Measurements from ENCODE around the gene HNRNPU. TPM values are rescaled to one million over a fixed set of nuclear protein-coding genes. Genes with fewer than 3 reads are reported as not detected.

Gene HNRNPU
- total RNA-seq, 5 donors from 2014 or later (not counting 1 experiment from before 2014, with no cell fraction given), result 302 to 498 (median 321) TPM

DNA sequence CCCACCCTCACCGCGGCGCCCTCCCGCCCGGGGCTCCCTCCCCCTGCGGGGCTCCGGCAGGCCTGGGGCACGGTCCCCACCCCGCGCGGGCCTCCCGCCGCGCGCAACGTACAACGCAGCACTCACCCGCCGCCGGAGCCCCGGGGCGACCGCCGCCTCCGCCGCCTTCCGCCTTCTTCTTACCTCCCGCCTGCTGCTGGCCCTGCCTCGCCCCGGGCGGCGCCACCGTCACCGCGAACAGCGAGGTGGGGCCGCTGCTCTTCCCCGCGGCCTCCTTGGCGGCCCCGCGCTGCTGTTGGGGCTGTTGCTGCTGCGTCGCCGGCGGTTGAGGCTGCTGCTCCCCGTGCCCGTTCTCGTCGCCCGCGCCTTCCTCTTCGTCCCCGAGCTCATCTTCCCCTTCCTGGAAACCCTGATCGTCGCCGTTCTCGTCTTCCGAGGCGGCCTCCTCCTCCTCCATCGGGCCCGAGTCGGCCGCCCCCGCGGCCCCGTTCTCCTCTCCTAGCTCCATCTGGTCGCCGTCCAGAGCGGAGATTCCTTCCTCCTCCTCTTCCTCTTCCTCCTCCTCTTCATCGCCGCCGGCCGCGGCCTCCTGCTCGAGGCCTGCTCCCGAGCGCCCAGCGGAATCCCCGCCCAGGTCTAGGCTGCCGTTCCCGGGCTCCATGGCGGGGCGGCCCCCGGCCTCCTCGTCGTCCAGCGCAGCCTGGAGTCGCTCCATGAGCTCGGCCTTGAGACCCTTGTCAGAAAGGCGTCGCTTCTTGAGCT, 671 bp downstream of the HNRNPU start:
- Histone ChIP-seq H3K4me3 (ENCODE audit: control insufficient read depth in 1 of 2, extremely low read depth in 1 of 2, low read length in 1 of 2) (peak overlapping the region; percentile 94 to 99), H3K4me1 (ENCODE audit: control insufficient read depth in 1 of 2, extremely low read depth in 1 of 2, insufficient read depth in 2 of 2, low read length in 2 of 2) (peaks cover 28 to 31% of the 10 kb centered on the region in 2 experiments), H3K9me3 (no peaks in the 10 kb centered on the region), H3K27ac (ENCODE audit: low read length) (peak overlapping the region; percentile 100), H3K27me3 (replicated peaks in 1 of 2; ENCODE audit: control insufficient read depth in 2 of 2, extremely low read depth in 1 of 2, insufficient read depth in 2 of 2, low read length in 1 of 2) (no peaks in the 10 kb centered on the region), H3K36me3 (ENCODE audit: control insufficient read depth in 2 of 2, extremely low read depth in 1 of 2, insufficient read depth in 1 of 2, low read length in 1 of 2) (peaks cover 4 to 25% of the 10 kb centered on the region in 2 donors)
- no peaks in the 10 kb centered on the region for H3K9me3 Mint-ChIP-seq
- DNase-seq (peak in 2 of 35 experiments; percentile 34 to 40), ATAC-seq (replicated peaks in 1 of 4) (peak in 3 of 4 experiments; percentile 0 to 2 (median 2))
- H3K36me3 Mint-ChIP-seq, result peaks cover 31% of the 10 kb centered on the region
- peak overlapping the region; percentile 91 to 92 (median 91) for H3K4me3 Mint-ChIP-seq
- CTCF ChIA-PET, result interaction anchor here (0.7 to 3.6 kb wide), 9 partner anchors 11 to 1606 kb away, joined by 3 to 19 read pairs (median 3); partner anchors contain the start of gene COX20 (in 1 of the 2)
- WGBS (ENCODE audit: insufficient coverage), result under 1% methylated on average over 88 of the region's 92 CpGs
- peak overlapping the region; percentile 93 to 95 for H3K27ac Mint-ChIP-seq
- POLR2A ChIA-PET, result interaction anchor here (0.5 to 6.3 kb wide), 10 partner anchors 8 to 293 kb away, joined by 3 to 109 read pairs (median 9); partner anchors contain the start of gene COX20 (in 2 of the 2)
- H3K4me1 Mint-ChIP-seq, result peaks cover 51 to 58% (median 55%) of the 10 kb centered on the region in 3 donors
- H3K27me3 Mint-ChIP-seq, result no peaks in the 10 kb centered on the region

DNA sequence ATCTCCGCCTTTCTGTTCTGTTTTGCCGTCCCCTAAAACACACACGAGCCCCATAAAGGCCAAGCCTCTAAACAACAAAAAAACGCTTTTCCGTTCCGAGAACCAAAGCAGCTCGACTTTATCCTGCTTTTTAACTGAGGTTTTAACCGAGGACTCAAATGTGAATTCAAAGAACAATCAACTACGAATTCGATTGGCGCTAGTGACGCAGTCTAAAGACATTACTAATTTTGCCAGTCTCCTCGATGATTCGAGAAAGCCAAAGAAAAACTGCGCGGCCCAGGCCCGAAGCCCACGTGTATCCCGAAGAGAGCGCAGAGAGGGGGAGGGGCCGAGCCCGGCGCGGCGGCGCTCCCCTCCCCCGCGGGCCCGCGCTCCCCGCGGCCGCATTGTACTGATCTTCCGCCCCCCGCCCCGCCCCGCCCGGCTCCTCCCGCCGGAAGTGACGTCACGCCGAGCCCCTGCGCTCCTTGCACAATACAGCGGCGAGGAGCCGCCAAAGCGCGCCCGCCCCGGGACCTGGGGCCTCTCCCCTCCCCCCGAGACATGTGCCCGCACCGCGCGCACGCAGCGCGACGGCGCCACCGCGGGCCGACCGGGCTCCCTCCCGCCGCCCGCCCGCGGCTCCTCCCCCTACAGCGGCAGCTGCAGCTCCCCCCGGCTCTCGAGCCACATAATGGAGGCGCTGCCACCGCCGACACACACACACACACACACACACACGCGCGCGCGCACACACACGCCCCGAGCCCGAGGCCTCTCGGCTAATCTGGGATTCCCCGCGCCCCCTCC, 1.4 kb downstream of the HNRNPU start:
- Histone ChIP-seq H3K27ac (ENCODE audit: low read length) (peak overlapping the region; percentile 100), H3K36me3 (ENCODE audit: control insufficient read depth in 2 of 2, extremely low read depth in 1 of 2, insufficient read depth in 1 of 2, low read length in 1 of 2) (peaks cover 4 to 32% of the 10 kb centered on the region in 2 donors), H3K4me1 (ENCODE audit: control insufficient read depth in 1 of 2, extremely low read depth in 1 of 2, insufficient read depth in 2 of 2, low read length in 2 of 2) (peaks cover 30 to 37% of the 10 kb centered on the region in 2 experiments), H3K27me3 (replicated peaks in 1 of 2; ENCODE audit: control insufficient read depth in 2 of 2, extremely low read depth in 1 of 2, insufficient read depth in 2 of 2, low read length in 1 of 2) (no peaks in the 10 kb centered on the region), H3K4me3 (ENCODE audit: control insufficient read depth in 1 of 2, extremely low read depth in 1 of 2, low read length in 1 of 2) (peak overlapping the region; percentile 74 to 99), H3K9me3 (no peaks in the 10 kb centered on the region)
- peak overlapping the region; percentile 91 to 94 (median 91) for H3K4me3 Mint-ChIP-seq
- under 1% methylated on average over 70 of the region's 87 CpGs for WGBS (ENCODE audit: insufficient coverage)
- ChIA-PET POLR2A (interaction anchor here (0.6 to 6.3 kb wide), 16 partner anchors 8 to 415 kb away, joined by 3 to 109 read pairs (median 12); partner anchors contain the start of gene COX20 (in 2 of the 2)), CTCF (interaction anchor here (0.7 to 3.6 kb wide), 12 partner anchors 10 to 180 kb away, joined by 3 to 19 read pairs (median 8); partner anchors contain the start of gene COX20 (in 1 of the 2))
- DNase-seq (peak; percentile 89 to 97 (median 94)), ATAC-seq (replicated peaks in 1 of 4) (peak; percentile 69 to 73 (median 71))
- no peaks in the 10 kb centered on the region for H3K27me3 Mint-ChIP-seq
- peaks cover 58 to 65% (median 63%) of the 10 kb centered on the region in 3 donors for H3K4me1 Mint-ChIP-seq
- peaks cover 37% of the 10 kb centered on the region for H3K36me3 Mint-ChIP-seq
- H3K27ac Mint-ChIP-seq, result peak overlapping the region; percentile 96 to 97
- no peaks in the 10 kb centered on the region for H3K9me3 Mint-ChIP-seq

DNA sequence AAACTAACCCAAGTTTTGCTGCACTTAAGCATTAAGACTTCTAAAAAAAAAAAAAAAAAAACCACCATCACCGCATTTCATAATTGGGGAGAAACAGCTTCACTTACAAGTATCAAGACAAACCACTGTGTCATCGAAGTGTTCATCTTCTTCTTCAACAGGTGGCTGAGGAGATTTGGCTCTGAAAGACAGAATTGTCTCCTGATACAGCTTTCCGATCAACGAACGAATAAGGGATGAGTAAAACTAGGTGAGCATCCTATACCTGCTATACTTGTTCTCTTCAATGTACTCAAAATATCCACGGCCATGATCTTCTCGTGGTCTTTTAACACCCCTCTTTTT, 2.0 kb downstream of the HNRNPU start:
- Histone ChIP-seq H3K27ac (ENCODE audit: low read length) (peak overlapping the region; percentile 100), H3K9me3 (no peaks in the 10 kb centered on the region), H3K4me1 (ENCODE audit: control insufficient read depth in 1 of 2, extremely low read depth in 1 of 2, insufficient read depth in 2 of 2, low read length in 2 of 2) (peaks cover 33 to 41% of the 10 kb centered on the region in 2 experiments), H3K27me3 (replicated peaks in 1 of 2; ENCODE audit: control insufficient read depth in 2 of 2, extremely low read depth in 1 of 2, insufficient read depth in 2 of 2, low read length in 1 of 2) (no peaks in the 10 kb centered on the region), H3K36me3 (ENCODE audit: control insufficient read depth in 2 of 2, extremely low read depth in 1 of 2, insufficient read depth in 1 of 2, low read length in 1 of 2) (peaks cover 4 to 38% of the 10 kb centered on the region in 2 donors), H3K4me3 (ENCODE audit: control insufficient read depth in 1 of 2, extremely low read depth in 1 of 2, low read length in 1 of 2) (peak overlapping the region; percentile 59 to 74)
- peak in 1 of 4 experiments; percentile 2 for ATAC-seq (replicated peaks in 1 of 4)
- Mint-ChIP-seq H3K36me3 (peaks cover 42% of the 10 kb centered on the region), H3K27ac (peak overlapping the region; percentile 96 to 97), H3K27me3 (no peaks in the 10 kb centered on the region), H3K4me1 (peaks cover 64 to 70% (median 69%) of the 10 kb centered on the region in 3 donors), H3K9me3 (no peaks in the 10 kb centered on the region), H3K4me3 (peak overlapping the region; percentile 91 to 94 (median 91))
- WGBS (ENCODE audit: insufficient coverage), result 0% methylated on average over 2 of the region's 7 CpGs
- POLR2A ChIA-PET, result interaction anchor here (0.6 to 6.3 kb wide), 16 partner anchors 9 to 414 kb away, joined by 3 to 109 read pairs (median 12); partner anchors contain the start of gene COX20 (in 2 of the 2)
- DNase-seq, result peak in 8 of 35 experiments; percentile 2 to 75 (median 6)
- CTCF ChIA-PET, result interaction anchor here (0.7 to 3.6 kb wide), 13 partner anchors 10 to 180 kb away, joined by 3 to 18 read pairs (median 4); partner anchors contain the start of gene COX20 (in 1 of the 2)

DNA sequence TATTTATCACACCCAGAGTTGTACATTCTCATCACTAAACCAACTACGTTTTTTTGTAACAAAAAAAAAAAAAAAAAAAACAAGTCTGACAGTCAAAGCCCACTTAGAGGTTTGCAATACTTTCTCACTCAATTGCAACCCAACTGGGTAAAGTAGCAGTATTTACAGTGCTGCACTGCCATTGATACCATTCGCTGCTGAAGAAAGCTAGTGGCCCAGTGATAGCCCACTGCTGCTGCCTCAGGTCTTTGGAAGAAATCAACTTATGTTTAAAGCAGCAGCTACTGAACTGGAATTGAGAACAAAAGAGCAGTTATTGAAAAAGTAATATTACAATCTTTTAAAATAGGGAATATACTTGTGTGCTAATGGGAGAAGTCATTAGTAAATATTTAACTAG, 2.7 kb downstream of the HNRNPU start:
- H3K4me3 Mint-ChIP-seq, result peak overlapping the region; percentile 91 to 94 (median 91)
- POLR2A ChIA-PET, result interaction anchor here (0.6 to 6.3 kb wide), 15 partner anchors 9 to 109 kb away, joined by 3 to 109 read pairs (median 13); partner anchors contain the start of gene COX20 (in 2 of the 2)
- H3K27ac Mint-ChIP-seq, result peak overlapping the region; percentile 79 to 82
- ATAC-seq (replicated peaks in 1 of 4) (no peak), DNase-seq (no peak)
- H3K27me3 ChIP-seq (replicated peaks in 1 of 2; ENCODE audit: control insufficient read depth in 2 of 2, extremely low read depth in 1 of 2, insufficient read depth in 2 of 2, low read length in 1 of 2), result no peaks in the 10 kb centered on the region
- WGBS (ENCODE audit: insufficient coverage), result 0% methylated on average over 1 of the region's 2 CpGs
- CTCF ChIA-PET, result interaction anchor here (0.9 to 3.6 kb wide), 12 partner anchors 9 to 181 kb away, joined by 3 to 18 read pairs (median 4); partner anchors contain the start of gene COX20 (in 1 of the 2)
- H3K27me3 Mint-ChIP-seq, result no peaks in the 10 kb centered on the region
- H3K9me3 Mint-ChIP-seq, result no peaks in the 10 kb centered on the region
- peak overlapping the region; percentile 48 to 59 for H3K4me3 ChIP-seq (ENCODE audit: control insufficient read depth in 1 of 2, extremely low read depth in 1 of 2, low read length in 1 of 2)
- H3K4me1 Mint-ChIP-seq, result peaks cover 69 to 73% (median 73%) of the 10 kb centered on the region in 3 donors
- peaks cover 49% of the 10 kb centered on the region for H3K36me3 Mint-ChIP-seq
- peaks cover 34 to 44% of the 10 kb centered on the region in 2 experiments for H3K4me1 ChIP-seq (ENCODE audit: control insufficient read depth in 1 of 2, extremely low read depth in 1 of 2, insufficient read depth in 2 of 2, low read length in 2 of 2)
- H3K36me3 ChIP-seq (ENCODE audit: control insufficient read depth in 2 of 2, extremely low read depth in 1 of 2, insufficient read depth in 1 of 2, low read length in 1 of 2), result peaks cover 4 to 44% of the 10 kb centered on the region in 2 donors
- H3K9me3 ChIP-seq, result no peaks in the 10 kb centered on the region
- H3K27ac ChIP-seq (ENCODE audit: low read length), result peak overlapping the region; percentile 100

DNA sequence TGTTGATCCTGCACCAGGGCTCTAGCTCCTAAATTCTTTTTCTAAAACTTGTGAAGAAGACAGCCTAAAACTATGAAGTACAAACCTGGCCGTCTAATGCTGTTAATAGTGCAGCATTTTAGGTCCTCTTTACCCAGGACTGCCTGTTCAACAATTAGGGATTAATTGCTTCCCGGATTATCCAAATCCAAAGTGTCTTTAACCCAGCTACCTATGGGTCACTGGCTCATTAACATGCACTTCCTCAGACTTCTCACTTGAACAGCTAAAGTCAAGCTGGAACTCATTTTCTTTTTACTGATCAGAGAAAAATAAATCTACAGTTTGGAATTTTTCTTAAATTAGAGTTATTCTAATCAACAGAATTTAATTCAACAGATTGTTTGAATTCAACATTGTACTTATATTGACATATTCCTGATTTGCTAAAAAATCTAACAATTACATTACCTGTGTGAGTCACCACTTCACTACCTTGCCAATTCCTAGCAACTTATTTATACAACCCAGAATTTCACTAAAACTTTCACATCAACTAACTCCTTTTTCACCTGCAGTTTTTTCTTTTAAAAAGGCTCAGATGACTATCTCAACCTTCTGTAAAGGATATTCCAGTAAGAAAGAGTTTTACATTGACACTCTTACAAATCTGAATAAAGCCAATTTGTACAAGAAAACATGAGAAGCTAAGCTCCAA, 3.3 kb downstream of the HNRNPU start:
- Histone ChIP-seq H3K36me3 (ENCODE audit: control insufficient read depth in 2 of 2, extremely low read depth in 1 of 2, insufficient read depth in 1 of 2, low read length in 1 of 2) (peaks cover 4 to 50% of the 10 kb centered on the region in 2 donors), H3K4me3 (ENCODE audit: control insufficient read depth in 1 of 2, extremely low read depth in 1 of 2, low read length in 1 of 2) (peak overlapping the region; percentile 48 to 59), H3K4me1 (ENCODE audit: control insufficient read depth in 1 of 2, extremely low read depth in 1 of 2, insufficient read depth in 2 of 2, low read length in 2 of 2) (peaks cover 34 to 46% of the 10 kb centered on the region in 2 experiments), H3K27me3 (replicated peaks in 1 of 2; ENCODE audit: control insufficient read depth in 2 of 2, extremely low read depth in 1 of 2, insufficient read depth in 2 of 2, low read length in 1 of 2) (no peaks in the 10 kb centered on the region), H3K9me3 (no peaks in the 10 kb centered on the region), H3K27ac (ENCODE audit: low read length) (peak overlapping the region; percentile 100)
- CTCF ChIA-PET, result interaction anchor here (0.9 to 3.6 kb wide), 9 partner anchors 8 to 108 kb away, joined by 3 to 18 read pairs (median 8); partner anchors contain the start of gene COX20 (in 1 of the 2)
- Mint-ChIP-seq H3K4me3 (peak overlapping the region; percentile 91 to 94 (median 91)), H3K9me3 (no peaks in the 10 kb centered on the region), H3K27ac (peak overlapping the region; percentile 79 to 82), H3K27me3 (no peaks in the 10 kb centered on the region), H3K4me1 (peaks cover 69 to 75% (median 75%) of the 10 kb centered on the region in 3 donors), H3K36me3 (peaks cover 55% of the 10 kb centered on the region)
- WGBS (ENCODE audit: insufficient coverage), result 17% methylated on average over 2 of the region's 2 CpGs
- ATAC-seq (replicated peaks in 1 of 4) (no peak), DNase-seq (no peak)
- POLR2A ChIA-PET, result interaction anchor here (0.6 to 6.3 kb wide), 15 partner anchors 10 to 110 kb away, joined by 3 to 109 read pairs (median 13); partner anchors contain the start of gene COX20 (in 2 of the 2)
